ENCODE results near the gene PRPSAP1.

DNA sequence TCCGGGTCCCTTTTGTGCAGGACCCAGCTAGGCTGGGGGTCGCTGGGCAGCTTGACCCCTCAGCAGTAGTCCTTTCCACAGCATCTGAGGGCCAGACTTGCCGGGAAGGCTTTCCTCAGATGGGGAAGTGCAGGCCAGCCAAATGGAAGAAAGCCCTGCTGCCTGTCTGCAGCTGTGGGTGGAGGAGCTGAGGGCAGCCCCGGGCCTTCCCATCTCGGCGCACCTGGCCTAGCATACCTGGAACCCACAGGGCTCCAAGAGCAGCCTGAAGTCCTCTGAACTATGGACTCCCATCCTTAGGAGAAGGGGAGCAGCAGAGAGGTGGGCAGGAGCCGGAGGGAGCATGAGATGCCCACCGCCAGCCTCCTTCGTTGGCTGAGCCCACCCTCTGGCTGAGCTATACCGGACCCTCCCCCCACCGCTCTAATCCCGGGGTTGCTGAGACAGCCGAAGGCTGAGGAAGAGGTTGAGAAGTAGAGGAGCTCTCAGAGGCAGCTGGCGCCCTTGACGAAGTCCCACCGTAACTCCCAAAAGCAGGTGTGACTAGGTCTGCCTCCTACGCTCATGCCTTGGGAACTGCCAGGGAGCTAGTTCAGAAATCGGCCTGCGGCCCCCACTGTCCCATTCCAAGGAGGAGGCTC is 75.3 kb downstream of the PRPSAP1 start:
- TF ChIP-seq, protein P1, sequence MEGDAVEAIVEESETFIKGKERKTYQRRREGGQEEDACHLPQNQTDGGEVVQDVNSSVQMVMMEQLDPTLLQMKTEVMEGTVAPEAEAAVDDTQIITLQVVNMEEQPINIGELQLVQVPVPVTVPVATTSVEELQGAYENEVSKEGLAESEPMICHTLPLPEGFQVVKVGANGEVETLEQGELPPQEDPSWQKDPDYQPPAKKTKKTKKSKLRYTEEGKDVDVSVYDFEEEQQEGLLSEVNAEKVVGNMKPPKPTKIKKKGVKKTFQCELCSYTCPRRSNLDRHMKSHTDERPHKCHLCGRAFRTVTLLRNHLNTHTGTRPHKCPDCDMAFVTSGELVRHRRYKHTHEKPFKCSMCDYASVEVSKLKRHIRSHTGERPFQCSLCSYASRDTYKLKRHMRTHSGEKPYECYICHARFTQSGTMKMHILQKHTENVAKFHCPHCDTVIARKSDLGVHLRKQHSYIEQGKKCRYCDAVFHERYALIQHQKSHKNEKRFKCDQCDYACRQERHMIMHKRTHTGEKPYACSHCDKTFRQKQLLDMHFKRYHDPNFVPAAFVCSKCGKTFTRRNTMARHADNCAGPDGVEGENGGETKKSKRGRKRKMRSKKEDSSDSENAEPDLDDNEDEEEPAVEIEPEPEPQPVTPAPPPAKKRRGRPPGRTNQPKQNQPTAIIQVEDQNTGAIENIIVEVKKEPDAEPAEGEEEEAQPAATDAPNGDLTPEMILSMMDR (conservative IDR thresholded peaks at IDR 0.05) = no peak
- TF ChIP-seq EZH2 (IDR thresholded peaks at IDR 0.05; ENCODE audit: low read depth) = no peak
